Panc1 (cell line): ENCODE results near the gene GAB4.

Experiments
- CTCF ChIP-seq: fragments of 450-650 bp; IDR thresholded peaks from 2 replicates; pipeline ENCODE4 v1.5.1; 2017; ENCODE audit warnings: mild to moderate bottlenecking
- POLR2AphosphoS5 ChIP-seq: IDR thresholded peaks from 2 replicates; pipeline ENCODE4 v1.6.1; 2012; ENCODE audit warnings: mild to moderate bottlenecking, low read depth, low read length, moderate library complexity
- REST ChIP-seq, 2 experiments: IDR thresholded peaks; 2 replicates each; pipeline ENCODE4 v1.6.1; 2011 to 2012; ENCODE audit warnings: low read depth in 2 of 2, control low read depth in 1 of 2, low read length in 1 of 2, mild to moderate bottlenecking in 1 of 2, moderate library complexity in 1 of 2; ENCODE audit not compliant: insufficient read depth in 1 of 2
- SIN3A ChIP-seq: IDR thresholded peaks from 2 replicates; pipeline ENCODE4 v1.6.1; 2012; ENCODE audit warnings: low read depth, mild to moderate bottlenecking, low read length, moderate library complexity, borderline replicate concordance; ENCODE audit not compliant: insufficient read depth
- TCF7L2 ChIP-seq: IDR thresholded peaks from 2 replicates; pipeline ENCODE4 v1.6.1; 2011; ENCODE audit warnings: mild to moderate bottlenecking, low read depth, low read length, inconsistent platforms

- TF ChIP-seq CTCF = no peak
- TF ChIP-seq REST (IDR thresholded peaks at IDR 0.05; ENCODE audit: insufficient read depth in 1 of 2, low read depth in 2 of 2, low read length in 1 of 2) = no peak
- TF ChIP-seq SIN3A = no peak
- no peak for TF ChIP-seq POLR2AphosphoS5
- no peak for TF ChIP-seq TCF7L2
Measured at GRCh38 chr22:16960884-16961249, 47.2 kb downstream of the GAB4 start.
